Upper lobe of left lung (tissue), 6 donors: ENCODE data around the gene GALC. TPM values are rescaled to one million over a fixed set of nuclear protein-coding genes. Genes with fewer than 3 reads are reported as not detected.

Source experiments
- ATAC-seq, 2 donors: fragments of 200-7000 bp; cut with Tn5 transposase; one replicate each; pipeline ENCODE4 v1.9.1; 2022; ENCODE audit warnings: mild to moderate bottlenecking in 2 of 2, moderate library complexity in 2 of 2; ENCODE audit not compliant: low FRiP score in 2 of 2
- DNase-seq, 2 donors: peaks; one replicate each; pipeline ENCODE4 v3.0.0-alpha.2; 2019 to 2020
- H3K27ac ChIP-seq, 4 donors: fragments of 200-600 bp; sonication (generic); one replicate each; pipeline ENCODE4 v1.5.1; 2016 to 2019
- H3K27me3 ChIP-seq, 4 donors: fragments of 200-600 bp; sonication (generic); one replicate each; pipeline ENCODE4 v1.5.1; 2017 to 2019
- H3K36me3 ChIP-seq, 4 donors: fragments of 200-600 bp; sonication (generic); one replicate each; pipeline ENCODE4 v1.5.1; 2016 to 2019
- H3K4me1 ChIP-seq, 4 donors: fragments of 200-600 bp; sonication (generic); one replicate each; pipeline ENCODE4 v1.5.1; 2018 to 2019
- H3K4me3 ChIP-seq, 4 donors: fragments of 200-600 bp; sonication (generic); one replicate each; pipeline ENCODE4 v1.5.1; 2017 to 2019; ENCODE audit warnings: mild to moderate bottlenecking in 2 of 4, moderate library complexity in 1 of 4
- H3K9me3 ChIP-seq, 4 donors: fragments of 200-600 bp; sonication (generic); one replicate each; pipeline ENCODE4 v1.5.1; 2018 to 2019
- CTCF ChIP-seq, 6 experiments: fragments of 450-650 bp in 4 of 6; fragments of 200-600 bp in 2 of 6; sonication (generic) in 2 of 6; IDR thresholded peaks; one replicate each; pipeline ENCODE4 v1.5.1; 2016 to 2019; ENCODE audit warnings: antibody characterized with exemption in 6 of 6
- EP300 ChIP-seq, 4 donors: sonication (generic); formaldehyde crosslinking; IDR thresholded peaks; one replicate each; pipeline ENCODE4 v1.5.1; 2017; ENCODE audit warnings: antibody characterized with exemption in 4 of 4, control low read depth in 2 of 4
- POLR2A ChIP-seq, 4 donors: fragments of 450-650 bp; IDR thresholded peaks; one replicate each; pipeline ENCODE4 v1.5.1; 2016 to 2017; ENCODE audit warnings: antibody characterized with exemption in 4 of 4, mild to moderate bottlenecking in 2 of 4
- POLR2AphosphoS5 ChIP-seq, 2 donors: sonication (generic); formaldehyde crosslinking; IDR thresholded peaks; one replicate each; pipeline ENCODE4 v1.5.1; 2017; ENCODE audit warnings: antibody characterized with exemption in 2 of 2
- WGBS, 2 donors: methylation state at CpG; one replicate each; pipeline ENCODE4 v1.1.5; 2017 to 2018; 5-methylcytosine and 5-hydroxymethylcytosine counted together
- total RNA-seq, 6 donors: library from RNA; depleted of rRNA in 4 of 6; stranded (reverse); fragments of >200 nt in 4 of 6; gene quantifications; one replicate each; pipeline versions ENCODE4 v1.1.0 to v1.2.1, GENCODE V29; 2016 to 2021
- donor health status: DM: no; HTN: no; CAD: no; lungs with moderate emphysema.
- donor health status: DM: no; HTN: yes; CAD: no; lungs with severe emphysema.

Gene GALC
- total RNA-seq, 6 donors from 2014 or later, result 24.2 to 64.3 (median 49.0) TPM

DNA sequence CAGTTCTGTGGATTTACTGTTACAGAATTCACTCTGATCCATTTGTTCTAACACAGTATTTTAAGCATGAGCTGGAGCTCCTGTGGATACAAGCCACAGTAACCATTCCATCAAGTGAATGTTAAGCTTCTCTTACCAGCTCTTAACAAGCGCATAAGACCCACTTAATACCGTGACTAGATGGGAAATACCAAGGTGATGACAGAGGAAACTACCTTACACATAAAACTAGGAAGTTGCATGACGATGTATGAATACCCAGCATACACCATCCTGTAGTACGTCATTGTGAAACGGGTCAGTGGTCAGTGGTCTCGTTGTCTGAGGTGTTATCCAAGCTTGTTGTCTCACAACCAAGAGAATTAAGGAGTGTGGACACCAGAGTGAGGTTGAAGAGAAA is 2.0 kb upstream of the GALC start:
- Histone ChIP-seq H3K27ac (peak overlapping the region; percentile 58 to 98 (median 98)), H3K27me3 (no peaks in the 10 kb centered on the region), H3K4me1 (peaks cover 23 to 37% (median 24%) of the 10 kb centered on the region in 4 donors), H3K9me3 (no peaks in the 10 kb centered on the region), H3K36me3 (no peaks in the 10 kb centered on the region), H3K4me3 (no peak overlapping the region)
- DNase-seq, result peak in 1 of 2 donors; percentile 25
- WGBS, 2 donors, result 60 to 69% methylated on average over 6 of the region's 6 CpGs
- ATAC-seq, result peak in 1 of 2 donors; percentile 13
- TF ChIP-seq EP300 (IDR thresholded peaks at IDR 0.05), result no peak
- peak in 1 of 4 donors; percentile 17 for TF ChIP-seq POLR2A (IDR thresholded peaks at IDR 0.05)
- peak; percentile 36 to 57 for TF ChIP-seq POLR2AphosphoS5 (IDR thresholded peaks at IDR 0.05)
- TF ChIP-seq CTCF (IDR thresholded peaks at IDR 0.05), result no peak

GRCh38 chr14:87992346-87992717 is 650 bp downstream of the GALC start:
- Histone ChIP-seq H3K36me3 (no peaks in the 10 kb centered on the region), H3K4me1 (peaks cover 16 to 37% (median 24%) of the 10 kb centered on the region in 4 donors), H3K27ac (peak overlapping the region; percentile 96 to 98 (median 98)), H3K9me3 (no peaks in the 10 kb centered on the region), H3K4me3 (peak overlapping the region; percentile 48 to 85 (median 69)), H3K27me3 (no peaks in the 10 kb centered on the region)
- DNase-seq (peak in 1 of 2 donors; percentile 29), ATAC-seq (peak; percentile 36 to 59)
- 11 to 23% methylated on average over 18 of the region's 20 CpGs for WGBS, 2 donors
- TF ChIP-seq POLR2AphosphoS5 (IDR thresholded peaks at IDR 0.05) (no peak), EP300 (IDR thresholded peaks at IDR 0.05) (no peak), CTCF (IDR thresholded peaks at IDR 0.05) (no peak)

GRCh38 chr14:87990682-87991081 is 2.3 kb downstream of the GALC start:
- DNase-seq (peak in 1 of 2 donors; percentile 29), ATAC-seq (no peak)
- WGBS, 2 donors, result 79 to 89% methylated on average over 4 of the region's 4 CpGs
- Histone ChIP-seq H3K27ac (peak overlapping the region; percentile 32 to 98 (median 84)), H3K9me3 (no peaks in the 10 kb centered on the region), H3K4me3 (no peak overlapping the region), H3K36me3 (peaks cover 0 to 8% (median 4%) of the 10 kb centered on the region in 4 donors), H3K27me3 (no peaks in the 10 kb centered on the region), H3K4me1 (peaks cover 16 to 37% (median 24%) of the 10 kb centered on the region in 4 donors)
- no peak for TF ChIP-seq EP300 (IDR thresholded peaks at IDR 0.05)
- no peak for TF ChIP-seq CTCF (IDR thresholded peaks at IDR 0.05)
- TF ChIP-seq POLR2AphosphoS5 (IDR thresholded peaks at IDR 0.05), result no peak
- no peak for TF ChIP-seq POLR2A (IDR thresholded peaks at IDR 0.05)

GRCh38 chr14:87989956-87990299 is 3.1 kb downstream of the GALC start:
- Histone ChIP-seq H3K4me1 (peaks cover 16 to 36% (median 23%) of the 10 kb centered on the region in 4 donors), H3K27ac (peak overlapping the region in 1 of 4 donors; percentile 97), H3K4me3 (no peak overlapping the region), H3K36me3 (peaks cover 0 to 13% (median 6%) of the 10 kb centered on the region in 4 donors), H3K27me3 (no peaks in the 10 kb centered on the region), H3K9me3 (no peaks in the 10 kb centered on the region)
- 85 to 87% methylated on average over 2 of the region's 2 CpGs for WGBS, 2 donors
- TF ChIP-seq CTCF (IDR thresholded peaks at IDR 0.05) (no peak), POLR2A (IDR thresholded peaks at IDR 0.05) (no peak), EP300 (IDR thresholded peaks at IDR 0.05) (no peak), POLR2AphosphoS5 (IDR thresholded peaks at IDR 0.05) (no peak)
- ATAC-seq, result no peak
- DNase-seq, result no peak
